OCI-LY7 (cell line): ENCODE results near the gene AP5S1.

Experiments
- EZH2phosphoT487 ChIP-seq: fragments of 200-600 bp; sonication (generic); IDR thresholded peaks from 2 replicates; pipeline ENCODE4 v1.6.1; 2018; ENCODE audit warnings: low read depth, borderline replicate concordance, mild to moderate bottlenecking, mixed run types, antibody characterized with exemption, low read length, moderate library complexity, mixed read lengths
- TF ChIP-seq, protein P1 (sequence below): fragments of 200-600 bp; sonication (generic); conservative IDR thresholded peaks from 2 replicates; pipeline ENCODE4 v1.5.1; 2014; ENCODE audit warnings: mild to moderate bottlenecking, antibody characterized with exemption, low read length, moderate library complexity, mixed read lengths

DNA sequence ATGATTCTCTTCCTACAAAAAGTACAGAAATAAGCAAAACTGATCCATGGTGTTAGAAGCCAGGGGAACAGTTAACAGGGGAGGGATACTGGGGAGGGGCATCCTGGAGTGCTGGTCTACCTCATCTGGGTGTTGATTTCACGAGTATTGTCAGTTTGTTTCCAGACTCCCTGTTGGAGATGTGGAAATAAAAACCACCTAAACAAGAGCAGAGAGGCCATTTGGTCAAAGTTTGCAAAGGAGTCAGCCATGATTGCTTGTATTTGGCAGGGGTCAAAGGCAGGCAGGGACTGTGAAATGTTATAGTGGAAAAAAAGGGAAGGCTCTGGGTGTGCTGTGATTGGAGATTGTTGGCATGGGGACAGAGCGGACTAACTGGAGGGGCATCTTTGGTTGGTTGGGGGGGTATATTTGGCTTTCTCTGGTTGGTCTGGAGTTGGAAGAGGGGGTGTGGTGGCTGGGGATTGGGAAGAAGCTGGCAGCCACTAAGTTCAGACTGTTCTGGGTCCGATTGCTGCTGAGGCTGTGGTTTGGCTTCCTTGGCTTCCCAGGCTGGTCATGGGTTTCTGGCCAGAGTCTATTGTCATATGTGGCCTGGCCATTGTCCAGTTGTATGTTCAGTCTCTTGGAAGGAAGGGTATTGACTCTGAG is 54.0 kb downstream of the AP5S1 start:
- TF ChIP-seq, protein P1, sequence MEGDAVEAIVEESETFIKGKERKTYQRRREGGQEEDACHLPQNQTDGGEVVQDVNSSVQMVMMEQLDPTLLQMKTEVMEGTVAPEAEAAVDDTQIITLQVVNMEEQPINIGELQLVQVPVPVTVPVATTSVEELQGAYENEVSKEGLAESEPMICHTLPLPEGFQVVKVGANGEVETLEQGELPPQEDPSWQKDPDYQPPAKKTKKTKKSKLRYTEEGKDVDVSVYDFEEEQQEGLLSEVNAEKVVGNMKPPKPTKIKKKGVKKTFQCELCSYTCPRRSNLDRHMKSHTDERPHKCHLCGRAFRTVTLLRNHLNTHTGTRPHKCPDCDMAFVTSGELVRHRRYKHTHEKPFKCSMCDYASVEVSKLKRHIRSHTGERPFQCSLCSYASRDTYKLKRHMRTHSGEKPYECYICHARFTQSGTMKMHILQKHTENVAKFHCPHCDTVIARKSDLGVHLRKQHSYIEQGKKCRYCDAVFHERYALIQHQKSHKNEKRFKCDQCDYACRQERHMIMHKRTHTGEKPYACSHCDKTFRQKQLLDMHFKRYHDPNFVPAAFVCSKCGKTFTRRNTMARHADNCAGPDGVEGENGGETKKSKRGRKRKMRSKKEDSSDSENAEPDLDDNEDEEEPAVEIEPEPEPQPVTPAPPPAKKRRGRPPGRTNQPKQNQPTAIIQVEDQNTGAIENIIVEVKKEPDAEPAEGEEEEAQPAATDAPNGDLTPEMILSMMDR, result no peak
- no peak for TF ChIP-seq EZH2phosphoT487
